GM19043 (cell line): ENCODE data around the gene OGDH.

Experiments
- ATAC-seq: cut with Tn5 transposase; IDR thresholded peaks from one replicate; pipeline ENCODE4 v1.9.1; 2021; ENCODE audit warnings: low read depth; ENCODE audit not compliant: unreplicated experiment

OGDH gene

GRCh38 chr7:44636041-44636584, 29.7 kb downstream of the OGDH start:
- ATAC-seq, result no peak

- no peak for ATAC-seq
These were observed 30.5 kb downstream of the OGDH start for GRCh38 chr7:44636926-44637325.

- ATAC-seq, result peak; percentile 42
These were observed 31.6 kb downstream of the OGDH start for GRCh38 chr7:44637788-44638594.

GRCh38 chr7:44638611-44639557, 32.5 kb downstream of the OGDH start:
- peak; percentile 83 for ATAC-seq

- no peak for ATAC-seq
These were observed 33.4 kb downstream of the OGDH start for GRCh38 chr7:44639671-44640321.

- no peak for ATAC-seq
These were observed 36.8 kb downstream of the OGDH start for GRCh38 chr7:44643206-44643605.

GRCh38 chr7:44645254-44645653, 38.8 kb downstream of the OGDH start:
- no peak for ATAC-seq

- no peak for ATAC-seq
These were observed 39.3 kb downstream of the OGDH start for GRCh38 chr7:44645696-44646095.

- ATAC-seq, result no peak
These were observed 39.9 kb downstream of the OGDH start for GRCh38 chr7:44646176-44646920.

GRCh38 chr7:44646921-44647636, 40.7 kb downstream of the OGDH start:
- ATAC-seq, result no peak

GRCh38 chr7:44647981-44648714, 41.7 kb downstream of the OGDH start:
- no peak for ATAC-seq

GRCh38 chr7:44650242-44650641, 43.8 kb downstream of the OGDH start:
- ATAC-seq, result no peak

GRCh38 chr7:44650772-44651171, 44.3 kb downstream of the OGDH start:
- no peak for ATAC-seq

GRCh38 chr7:44652535-44652934, 46.1 kb downstream of the OGDH start:
- ATAC-seq, result no peak

GRCh38 chr7:44654255-44654796, 47.9 kb downstream of the OGDH start:
- ATAC-seq, result no peak

- no peak for ATAC-seq
These were observed 48.9 kb downstream of the OGDH start for GRCh38 chr7:44655341-44655740.

- no peak for ATAC-seq
These were observed 52.6 kb downstream of the OGDH start for GRCh38 chr7:44658979-44659378.

- no peak for ATAC-seq
These were observed 54.8 kb downstream of the OGDH start for GRCh38 chr7:44661233-44661632.
